ENCODE measurements around the gene PDE2A.
A peak's percentile ranks its signal among the peaks of the same experiment; 100 is the strongest.

PDE2A gene

DNA sequence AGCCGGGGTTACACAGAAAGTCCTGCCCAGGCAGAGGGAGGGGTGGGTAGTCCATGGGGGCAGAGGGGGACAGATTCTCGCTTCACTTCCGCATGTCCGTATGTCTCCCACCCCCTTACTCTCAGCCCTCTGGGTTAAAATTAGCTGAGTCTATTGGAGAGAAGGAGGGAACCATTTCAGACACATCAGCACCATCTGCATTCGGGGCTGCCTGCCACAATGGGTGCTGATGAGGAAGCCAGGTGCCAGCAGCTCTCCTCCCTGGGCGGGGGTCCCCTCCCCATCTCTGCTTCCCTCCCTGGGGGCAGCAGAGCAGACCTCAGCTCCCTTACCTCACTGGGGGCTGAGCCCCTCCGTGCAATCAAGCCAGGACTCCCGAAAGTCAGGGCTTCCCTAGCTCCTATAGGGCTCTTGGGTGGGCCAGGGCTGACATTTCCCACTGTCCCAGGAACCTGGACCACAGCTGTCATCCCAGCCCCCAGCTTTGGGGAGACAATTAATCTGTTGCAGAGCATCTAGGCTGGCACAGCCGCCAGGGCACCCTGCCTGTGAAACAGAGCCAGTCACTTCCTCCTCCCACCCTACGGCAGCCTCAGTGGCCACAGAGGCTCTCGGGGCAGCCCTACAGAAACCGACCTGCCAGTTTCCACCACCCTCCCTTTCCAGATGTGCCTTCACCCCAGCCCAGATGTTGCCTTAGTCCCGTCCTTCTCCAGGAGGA lies 67.3 kb downstream of the PDE2A start:
- in situ Hi-C loops (cut with HindIII; ENCODE audit: low pct_ligation_motif_present, low pct_unique_long_range_greater_than_20kb, low sequenced_read_pairs), result no loop called here
- DNase-seq, result no peak

DNA sequence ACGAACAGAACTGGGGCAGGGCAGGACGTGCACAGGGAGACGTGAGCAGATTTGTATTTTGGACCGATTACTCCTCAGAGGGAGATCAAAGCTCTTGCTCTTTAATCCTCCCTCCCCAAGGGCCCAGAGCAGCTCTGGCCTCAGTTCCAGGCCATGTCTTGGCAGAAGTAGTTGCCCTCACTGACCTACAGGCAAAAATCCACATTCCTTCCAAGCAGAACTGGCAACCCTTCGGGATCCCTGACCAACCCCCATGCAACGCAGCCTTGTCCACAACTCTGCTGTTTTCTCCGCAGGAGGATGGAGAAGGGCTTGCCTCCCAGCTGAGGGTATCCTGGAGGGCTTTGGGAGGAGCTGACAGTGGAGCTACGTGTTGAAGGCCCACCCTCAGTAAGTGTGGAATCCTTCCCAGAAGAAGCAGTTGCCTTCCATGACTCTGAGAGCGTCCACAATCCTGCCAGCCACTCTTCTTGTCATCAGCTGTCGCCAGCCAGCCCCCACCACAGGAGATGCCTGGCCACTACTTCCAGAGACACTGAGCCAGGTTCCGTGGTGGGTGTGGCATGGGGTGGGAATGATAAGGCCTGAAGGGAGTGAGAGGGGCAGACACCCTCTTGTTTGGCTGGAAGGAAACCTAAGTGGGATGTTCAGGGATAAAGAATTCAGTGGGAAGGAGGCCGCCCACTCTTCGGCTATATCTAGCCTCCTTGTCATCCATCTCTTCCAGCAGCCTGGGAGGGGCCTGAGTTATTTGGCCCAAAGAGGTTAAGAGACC lies 68.1 kb downstream of the PDE2A start:
- no peak for DNase-seq
- in situ Hi-C loops (cut with HindIII; ENCODE audit: low pct_ligation_motif_present, low pct_unique_long_range_greater_than_20kb, low sequenced_read_pairs), result no loop called here

DNA sequence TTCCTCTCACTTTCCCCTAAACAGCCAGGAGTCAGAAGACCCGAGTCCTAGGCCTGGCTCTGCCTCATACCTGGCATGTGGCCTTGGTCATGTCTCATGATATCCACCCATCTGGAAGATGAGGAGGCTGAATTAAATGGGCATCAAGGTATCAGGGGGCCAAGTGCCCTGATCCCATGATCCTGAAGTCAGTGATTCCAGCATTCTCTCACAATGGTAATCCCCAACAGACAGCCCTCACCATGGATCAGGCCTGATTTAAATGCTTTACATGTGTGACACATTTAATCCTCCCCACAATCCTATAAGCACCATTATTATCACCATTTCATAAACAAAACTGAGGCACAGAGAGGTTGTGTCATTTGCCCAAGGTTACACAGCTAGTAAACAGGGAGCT lies 70.0 kb downstream of the PDE2A start:
- DNase-seq, result no peak
- in situ Hi-C loops (cut with HindIII; ENCODE audit: low pct_ligation_motif_present, low pct_unique_long_range_greater_than_20kb, low sequenced_read_pairs), result no loop called here

DNA sequence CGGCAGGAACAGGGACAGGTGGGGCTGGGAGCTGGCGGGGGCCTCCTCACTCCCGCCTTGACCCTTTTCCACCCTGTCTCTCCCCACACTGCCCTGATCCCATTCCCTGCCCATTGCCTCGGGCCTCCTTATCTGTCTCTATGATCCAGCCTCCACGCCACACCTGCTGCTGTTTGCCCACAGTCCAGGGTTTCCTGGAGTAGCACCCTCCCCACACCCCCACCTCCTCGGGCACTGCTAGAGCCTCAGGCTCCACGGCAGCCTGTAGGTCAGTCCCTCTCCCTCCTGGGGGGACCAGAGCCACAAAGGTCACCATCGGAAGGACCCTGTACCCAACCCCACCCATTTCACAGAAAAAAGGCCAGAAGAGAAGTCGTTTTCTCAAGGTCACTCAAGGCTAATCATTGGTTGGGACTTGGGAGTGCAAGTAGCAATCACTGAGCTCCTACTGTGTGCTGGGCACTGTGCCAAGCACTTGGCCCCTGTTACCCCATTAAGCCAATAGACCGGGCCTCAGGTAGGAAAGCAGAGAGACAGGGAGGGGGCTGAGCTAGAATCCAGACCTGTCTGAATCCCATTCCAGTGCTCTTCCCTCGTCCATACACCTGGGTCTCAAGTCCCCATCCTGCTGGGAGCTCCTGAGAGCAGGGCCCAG lies 71.8 kb downstream of the PDE2A start:
- DNase-seq, result no peak
- in situ Hi-C loops (cut with HindIII; ENCODE audit: low pct_ligation_motif_present, low pct_unique_long_range_greater_than_20kb, low sequenced_read_pairs), result no loop called here

DNA sequence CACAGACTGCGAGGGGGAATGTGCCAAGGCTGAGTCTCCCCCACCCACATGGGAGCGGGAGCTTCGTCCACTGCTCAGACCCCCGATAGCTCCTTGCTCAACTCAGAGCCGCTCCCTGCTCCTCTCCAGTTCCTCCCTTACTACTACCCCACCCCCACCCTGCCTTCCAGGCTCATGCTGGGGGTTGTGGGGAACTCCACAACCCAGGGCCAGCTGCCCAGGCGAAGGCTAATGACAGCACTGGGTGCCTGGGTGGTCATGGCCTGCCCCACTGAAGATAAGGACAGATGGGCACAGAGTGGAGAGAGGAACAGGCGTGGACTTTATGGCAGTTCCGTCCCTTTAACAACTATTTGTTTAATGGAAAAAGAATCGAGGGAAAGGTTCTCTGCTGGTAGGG lies 73.7 kb downstream of the PDE2A start:
- in situ Hi-C loops (cut with HindIII; ENCODE audit: low pct_ligation_motif_present, low pct_unique_long_range_greater_than_20kb, low sequenced_read_pairs), result no loop called here
- DNase-seq, result no peak

DNA sequence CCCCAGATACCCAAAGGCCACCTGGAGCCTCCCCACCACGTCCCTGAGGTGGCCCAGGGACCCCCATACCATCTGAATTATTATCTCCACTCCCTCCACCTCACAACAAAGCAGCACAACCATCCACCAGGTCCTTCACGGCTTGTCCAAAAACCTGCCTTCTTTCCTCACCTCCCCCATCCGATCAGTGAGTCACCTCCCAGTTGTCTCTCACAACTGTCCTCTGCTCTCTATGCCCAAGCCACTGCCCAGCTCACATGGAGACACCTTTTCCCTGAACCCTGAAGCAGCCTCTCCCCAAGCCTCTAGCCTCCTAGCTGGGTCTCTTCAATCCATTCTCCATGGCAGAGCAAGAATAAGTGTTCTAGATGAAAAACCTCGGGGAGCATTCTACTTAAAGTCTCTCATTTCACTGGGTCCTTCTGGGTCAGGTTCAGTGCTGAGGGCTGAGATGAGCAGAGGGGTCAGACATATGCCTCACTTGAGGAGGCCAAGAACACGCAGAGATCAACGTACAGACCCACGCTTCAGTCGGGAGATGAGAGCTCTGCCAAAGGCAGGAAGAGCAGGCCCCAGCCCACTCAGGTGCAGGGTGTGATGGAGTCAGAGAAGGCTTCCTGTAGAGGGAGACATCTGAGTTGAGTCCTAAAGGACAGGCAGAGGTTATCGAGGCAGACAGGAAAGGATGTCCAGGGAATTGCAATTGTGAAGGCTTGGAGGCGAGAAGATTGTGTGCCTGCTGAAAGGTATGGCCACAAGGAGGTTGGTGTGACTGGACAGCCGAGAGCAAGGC lies 74.7 kb downstream of the PDE2A start:
- in situ Hi-C loops (cut with HindIII; ENCODE audit: low pct_ligation_motif_present, low pct_unique_long_range_greater_than_20kb, low sequenced_read_pairs), result no loop called here
- no peak for DNase-seq

DNA sequence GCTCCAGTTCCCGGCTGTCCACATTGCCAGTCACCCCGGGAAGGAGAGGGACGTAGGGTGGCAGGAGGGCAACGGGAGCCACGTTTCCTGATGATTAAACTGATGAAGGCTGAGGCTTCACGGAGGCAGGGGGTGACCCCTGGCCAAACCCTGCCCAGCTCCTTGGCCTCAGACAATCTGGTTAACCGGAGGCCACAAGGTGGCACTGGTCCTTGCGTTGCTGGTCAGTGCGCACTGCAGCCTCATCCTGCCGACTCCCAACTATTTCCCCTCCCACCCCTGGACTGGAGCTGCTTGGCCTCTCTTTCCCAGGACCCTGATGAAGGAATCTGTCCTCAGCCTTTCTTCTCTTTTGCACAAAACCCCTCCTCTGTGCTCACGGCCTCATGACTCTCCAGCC lies 75.3 kb downstream of the PDE2A start:
- DNase-seq, result peak; percentile 44
- in situ Hi-C loops (cut with HindIII; ENCODE audit: low pct_ligation_motif_present, low pct_unique_long_range_greater_than_20kb, low sequenced_read_pairs), result no loop called here

DNA sequence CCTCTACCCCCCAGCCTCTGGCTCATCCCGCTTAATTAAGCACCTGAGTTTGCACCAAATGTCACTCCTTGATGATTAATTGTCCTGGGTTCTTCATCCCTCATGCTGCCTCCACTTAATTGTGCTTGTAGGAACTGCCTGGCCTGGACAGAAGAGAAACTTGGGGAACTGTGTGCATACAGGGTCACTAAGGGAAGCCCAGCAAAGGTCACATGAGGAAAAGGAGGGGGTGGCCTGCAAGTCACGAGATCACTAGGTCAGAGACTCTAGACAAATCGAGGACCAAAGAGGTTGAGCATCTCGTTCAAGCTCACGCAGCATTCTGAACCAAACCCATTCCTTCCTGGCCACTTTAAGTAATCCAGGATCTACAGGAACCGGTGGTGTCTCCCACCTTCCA lies 75.8 kb downstream of the PDE2A start:
- in situ Hi-C loops (cut with HindIII; ENCODE audit: low pct_ligation_motif_present, low pct_unique_long_range_greater_than_20kb, low sequenced_read_pairs), result no loop called here
- DNase-seq, result no peak

DNA sequence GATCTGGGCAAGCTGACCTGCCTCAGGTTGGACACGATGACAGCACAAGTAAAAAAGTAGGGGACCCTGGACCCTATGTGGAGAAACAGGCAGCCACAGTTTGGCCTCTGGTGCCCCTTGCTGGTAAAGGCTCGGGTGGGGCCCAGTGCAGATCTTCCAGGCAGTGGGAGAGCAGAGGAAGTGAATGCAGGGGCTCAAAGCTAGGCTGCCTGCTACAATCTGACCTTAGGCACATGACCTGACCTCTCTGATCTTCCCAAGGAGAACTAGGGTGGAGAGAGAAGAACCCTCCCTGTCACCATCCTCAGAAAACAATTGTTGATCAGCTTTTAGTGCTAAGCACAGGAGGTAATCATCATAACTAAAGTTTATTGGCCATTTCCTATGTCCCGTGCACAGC lies 76.5 kb downstream of the PDE2A start:
- DNase-seq, result no peak
- in situ Hi-C loops (cut with HindIII; ENCODE audit: low pct_ligation_motif_present, low pct_unique_long_range_greater_than_20kb, low sequenced_read_pairs), result no loop called here

DNA sequence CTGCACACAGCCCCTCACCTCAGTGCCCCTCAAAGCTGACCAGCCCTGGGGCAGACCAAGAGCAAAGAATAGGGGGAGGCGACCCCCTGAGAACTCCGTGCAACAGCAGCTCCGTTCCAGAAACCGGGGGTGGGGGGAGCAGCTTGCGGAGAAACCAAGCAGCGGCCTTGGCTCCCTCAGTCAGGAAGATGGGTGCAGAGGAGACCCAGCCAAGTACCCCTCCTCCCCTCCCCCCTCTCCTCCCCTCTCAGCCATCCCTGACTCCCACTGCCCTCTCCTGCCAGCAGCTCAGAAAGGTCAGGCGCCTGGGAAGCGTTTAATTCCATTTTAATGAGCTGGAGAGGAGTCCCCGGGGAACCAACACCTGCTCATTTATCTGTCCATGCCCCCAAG lies 78.9 kb downstream of the PDE2A start:
- in situ Hi-C loops (cut with HindIII; ENCODE audit: low pct_ligation_motif_present, low pct_unique_long_range_greater_than_20kb, low sequenced_read_pairs), result no loop called here

DNA sequence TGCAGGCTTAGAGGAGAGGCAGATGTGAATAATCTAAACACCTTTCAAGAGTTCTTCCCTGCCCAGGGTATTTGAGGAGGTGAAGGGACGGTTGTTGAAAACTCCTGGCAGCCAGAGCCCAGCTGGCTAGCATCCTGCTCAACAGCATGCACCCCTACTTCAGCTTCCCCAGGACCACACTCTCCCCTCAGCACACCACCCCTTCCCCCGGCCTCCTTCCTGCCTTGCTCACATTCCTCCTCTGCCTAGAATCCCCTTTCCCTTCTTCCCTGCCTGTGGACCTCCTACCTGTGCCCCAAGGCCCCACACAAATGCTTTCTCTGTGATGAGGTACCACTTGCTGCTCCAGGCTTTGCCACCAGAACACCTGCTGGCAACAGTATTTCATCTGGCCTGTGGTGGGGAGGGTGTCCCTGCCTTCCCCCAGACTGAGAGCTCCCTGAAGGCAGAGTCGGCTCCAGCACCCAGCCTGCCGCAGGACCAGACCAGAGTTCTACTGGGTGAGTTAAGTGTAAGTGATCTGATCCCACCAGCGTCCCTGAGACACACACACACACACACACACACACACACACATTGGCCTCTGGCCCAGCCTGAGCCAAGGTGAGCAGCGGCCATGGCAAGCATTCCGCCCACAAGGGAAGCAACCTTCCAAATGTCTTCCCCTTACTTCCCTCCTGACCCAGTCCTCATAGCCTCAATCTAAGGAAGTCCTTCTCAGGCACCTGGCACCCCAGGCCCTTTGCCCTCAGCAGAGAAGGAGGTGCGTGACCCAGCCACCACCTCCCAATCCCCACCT lies 79.5 kb downstream of the PDE2A start:
- no peak for DNase-seq
- in situ Hi-C loops (cut with HindIII; ENCODE audit: low pct_ligation_motif_present, low pct_unique_long_range_greater_than_20kb, low sequenced_read_pairs), result no loop called here

More for the DNA sequence above, 78.9 kb downstream of the PDE2A start:
- no peak for DNase-seq

DNA sequence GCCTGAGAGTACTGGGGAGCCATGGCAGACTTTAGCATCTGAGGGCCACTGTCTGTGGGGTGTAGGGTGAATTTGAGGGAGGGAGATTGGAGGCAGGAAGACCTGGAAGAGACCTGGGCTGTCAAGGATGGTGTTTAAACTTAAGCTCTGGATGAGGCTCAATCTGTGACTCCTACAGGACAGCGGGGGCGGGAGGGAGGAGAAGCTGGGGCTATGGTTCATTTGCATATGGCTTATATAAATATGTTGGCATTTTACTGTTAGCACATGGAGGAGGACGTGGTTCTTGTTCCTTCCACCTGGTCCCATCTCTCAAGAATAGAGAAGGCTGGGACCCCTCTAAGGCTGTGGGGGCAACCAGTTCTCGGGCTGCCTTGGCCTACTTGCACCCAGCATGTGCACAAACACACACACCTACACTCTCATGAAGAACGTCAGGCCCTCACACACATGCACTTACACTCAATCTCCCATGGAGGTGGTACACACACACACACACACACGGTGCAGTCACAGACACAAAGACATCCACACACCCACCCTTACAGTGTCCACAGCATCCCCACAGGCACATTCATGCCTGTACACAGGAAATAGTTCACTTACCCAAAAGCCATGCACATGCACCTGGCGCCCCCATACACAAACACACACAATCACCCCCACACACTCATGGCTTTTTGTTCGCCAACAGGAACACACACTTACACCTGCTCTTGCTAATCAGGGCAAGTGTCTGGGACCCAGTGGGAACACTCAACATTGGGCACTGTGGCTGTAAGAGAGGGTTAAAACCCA lies 81.3 kb downstream of the PDE2A start:
- DNase-seq, result no peak
- in situ Hi-C loops (cut with HindIII; ENCODE audit: low pct_ligation_motif_present, low pct_unique_long_range_greater_than_20kb, low sequenced_read_pairs), result no loop called here

DNA sequence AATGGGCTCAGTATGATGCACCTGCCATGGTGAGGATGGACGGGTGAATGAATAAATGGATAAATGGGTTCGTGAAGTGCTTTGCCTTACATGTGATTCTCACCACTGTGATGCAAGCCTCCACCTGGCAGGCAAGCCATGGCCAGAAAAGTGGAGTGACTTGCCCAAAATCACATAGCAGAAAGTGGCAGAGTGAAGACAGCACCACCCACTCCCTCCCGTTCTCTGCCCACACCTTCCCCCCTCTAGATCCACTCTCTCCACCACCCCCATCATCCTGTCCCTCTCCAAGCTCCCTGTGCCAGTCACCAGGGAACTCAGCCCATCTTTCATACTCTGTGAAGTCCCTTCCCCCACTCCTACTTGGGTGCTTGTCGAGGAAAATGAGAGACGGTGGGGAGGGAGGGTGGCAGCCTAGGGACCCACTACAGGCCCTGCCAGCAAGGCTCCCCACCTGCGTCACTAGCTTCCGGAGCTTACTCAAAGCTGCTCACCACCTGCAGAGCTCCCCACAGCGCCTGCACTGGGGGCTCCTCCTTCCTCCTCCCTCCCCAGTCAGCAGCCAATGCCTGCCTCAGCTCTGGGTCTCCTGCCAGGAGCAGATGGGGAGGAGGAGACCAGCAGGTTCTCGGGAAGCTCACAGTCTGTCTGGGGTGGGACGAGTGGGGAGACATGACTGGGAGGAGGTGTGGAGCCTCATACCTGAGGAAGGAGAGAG lies 82.3 kb downstream of the PDE2A start:
- DNase-seq, result no peak
- in situ Hi-C loops (cut with HindIII; ENCODE audit: low pct_ligation_motif_present, low pct_unique_long_range_greater_than_20kb, low sequenced_read_pairs), result no loop called here

DNA sequence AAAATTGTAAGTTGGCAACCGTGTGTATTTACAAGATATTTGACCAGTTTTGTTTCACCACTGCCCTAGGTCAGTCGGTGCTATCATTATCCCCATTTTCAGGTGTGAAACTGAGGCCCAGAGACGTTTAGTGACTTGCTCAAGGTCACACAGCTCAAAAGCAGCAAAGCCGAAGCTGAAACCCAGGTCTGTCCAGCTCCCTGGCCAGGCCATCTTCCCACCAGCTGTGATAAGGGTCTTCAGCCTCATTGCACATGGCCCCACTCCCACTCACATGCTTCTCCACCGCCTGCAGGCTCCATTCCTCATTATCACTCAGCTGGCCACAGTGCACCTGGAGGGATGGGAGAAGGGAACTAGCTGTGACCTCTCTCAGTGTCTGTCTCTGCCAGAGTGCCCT lies 83.2 kb downstream of the PDE2A start:
- no peak for DNase-seq
- in situ Hi-C loops (cut with HindIII; ENCODE audit: low pct_ligation_motif_present, low pct_unique_long_range_greater_than_20kb, low sequenced_read_pairs), result no loop called here

DNA sequence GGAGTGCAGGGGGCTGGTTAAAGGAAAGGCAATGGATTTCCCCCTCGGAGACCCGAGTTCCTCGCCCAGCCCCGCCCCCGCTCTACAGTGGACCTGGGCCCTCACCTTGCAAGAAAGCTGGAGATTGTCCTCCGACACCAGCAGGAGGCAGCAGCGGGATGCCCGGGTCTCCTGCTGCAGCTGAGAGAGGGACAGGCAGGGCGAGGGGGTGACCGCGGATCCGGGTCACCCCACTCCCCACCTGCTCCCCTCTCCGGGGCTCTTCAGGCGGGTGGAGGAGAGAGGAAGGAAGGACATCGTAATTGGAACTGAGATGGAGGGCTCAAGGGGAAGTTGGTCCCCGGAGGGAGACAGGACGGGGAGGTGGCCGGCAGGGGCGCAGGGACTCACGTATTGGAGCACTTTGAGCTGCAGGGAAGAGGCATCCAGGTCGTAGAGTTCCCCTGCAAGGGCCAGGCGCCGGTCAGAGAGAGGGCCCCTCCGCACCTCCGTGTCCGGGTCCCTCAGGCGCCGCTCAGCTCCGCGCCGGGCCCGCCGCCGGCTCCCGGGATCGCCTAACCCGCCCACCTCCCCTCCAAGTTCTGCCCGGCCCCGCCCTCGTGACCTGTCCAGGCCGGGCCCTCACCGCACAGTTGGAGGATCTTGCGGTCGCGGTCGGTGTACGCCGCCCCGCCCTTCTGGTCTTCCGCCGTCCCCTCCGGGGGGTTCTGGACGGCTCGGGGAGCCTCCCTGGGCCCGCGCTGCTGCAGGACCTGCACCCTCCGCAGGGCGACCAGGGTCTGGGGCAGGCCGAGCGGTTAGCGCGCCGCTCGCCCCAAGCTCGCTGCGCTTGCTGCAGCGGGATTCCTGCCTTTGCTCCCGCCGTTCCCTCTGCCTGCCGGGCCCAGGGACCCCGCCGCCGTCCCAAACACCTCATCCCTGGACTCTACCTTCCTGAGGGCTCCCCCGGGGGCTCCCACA lies 84.1 kb downstream of the PDE2A start:
- peak; percentile 55 for DNase-seq
- in situ Hi-C loops (cut with HindIII; ENCODE audit: low pct_ligation_motif_present, low pct_unique_long_range_greater_than_20kb, low sequenced_read_pairs), result no loop called here

Measured in ACHN (cell line).